K562 (cell line): ENCODE measurements around the gene ATXN7L1.

Experiments used
- EZH2 ChIP-seq: IDR thresholded peaks from 2 replicates; pipeline ENCODE4 v1.6.1; 2012; ENCODE audit warnings: low read depth, mild to moderate bottlenecking, inconsistent platforms, low read length, borderline replicate concordance
- GABPB2 ChIP-seq: fragments of 250-450 bp; sonication (Bioruptor Pico); conservative IDR thresholded peaks from 2 replicates; pipeline ENCODE4 v1.5.1; 2021; ENCODE audit warnings: mild to moderate bottlenecking
- MAFK ChIP-seq: IDR thresholded peaks from 2 replicates; pipeline ENCODE4 v1.6.1; 2011; ENCODE audit warnings: low read length, improper control_type of control experiment
- NRF1 ChIP-seq, 2 experiments: fragments of 450-650 bp; IDR thresholded peaks in 1 of 2; conservative IDR thresholded peaks in 1 of 2; 2 replicates each; pipeline ENCODE4 v1.6.1; 2014; ENCODE audit warnings: mild to moderate bottlenecking in 2 of 2
- ZBTB11 ChIP-seq, 3 experiments: fragments of 200-800 bp in 1 of 3; fragments of 250-450 bp in 1 of 3; fragments of 450-650 bp in 1 of 3; sonication (Bioruptor Pico) in 1 of 3; sonication (Bioruptor generic) in 1 of 3; formaldehyde crosslinking in 1 of 3; IDR thresholded peaks; 2 replicates each; pipeline versions ENCODE4 v1.6.1 to v1.8.0; 2016 to 2022; ENCODE audit warnings: mild to moderate bottlenecking in 2 of 3, missing genetic modification characterization in 2 of 3, missing compliant biosample characterization in 1 of 3, moderate library complexity in 1 of 3

DNA sequence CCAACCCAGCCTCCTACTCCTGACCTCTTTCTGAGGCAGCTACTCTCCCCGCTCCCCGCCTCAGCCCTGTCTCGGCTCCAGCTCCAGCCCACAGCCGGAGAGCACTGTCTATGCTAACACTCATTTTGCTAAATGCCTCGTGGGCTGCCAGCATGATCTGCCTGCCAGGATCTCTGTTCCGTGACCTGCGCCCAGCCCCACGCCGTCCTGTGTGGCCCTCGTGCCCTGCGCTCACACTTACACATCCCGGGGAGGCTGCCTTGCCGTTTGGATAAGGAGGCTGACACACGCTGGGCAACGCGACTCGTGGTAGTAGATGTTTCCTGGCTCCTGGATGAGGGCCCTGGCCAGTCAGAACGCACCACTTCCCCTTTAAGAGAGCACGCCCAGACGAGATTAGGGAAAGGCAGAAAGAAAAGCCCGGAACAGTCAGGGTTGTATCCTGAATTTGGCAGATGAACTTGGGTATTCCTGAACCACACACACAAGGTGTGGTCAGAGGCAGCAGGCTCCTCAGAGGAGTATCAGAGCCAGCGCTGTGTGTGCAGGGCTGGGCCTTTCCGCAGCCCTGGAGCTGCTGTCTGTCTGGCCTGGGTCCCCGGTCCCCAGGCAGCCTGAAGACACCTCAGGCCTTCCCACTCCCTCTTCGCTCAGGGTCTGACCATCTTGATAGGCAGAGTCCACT, 197.4 kb downstream of the ATXN7L1 start:
- TF ChIP-seq EZH2, result no peak
- no peak; the same call in 1 of the 2 replicates for TF ChIP-seq GABPB2
- TF ChIP-seq ZBTB11 (CRISPR knock-in tag; IDR thresholded peaks at IDR 0.05), result no peak
- TF ChIP-seq MAFK, result no peak
- no peak for TF ChIP-seq NRF1 (conservative IDR thresholded peaks at IDR 0.05 in 1 of 2, IDR thresholded peaks at IDR 0.05 in 1 of 2)
